Hepatocyte (in vitro differentiated cells): Measurements from ENCODE around the gene SATB2. TPM values are rescaled to one million over a fixed set of nuclear protein-coding genes. Genes with fewer than 3 reads are reported as not detected.

ENCODE experiments used
- DNase-seq: peaks from one replicate; pipeline ENCODE4 v3.0.0-alpha.2; 2016; ENCODE audit warnings: low spot score
- H2AFZ ChIP-seq: fragments of 200-600 bp; sonication (generic); 2 replicates; pipeline ENCODE4 v1.6.0; 2016; ENCODE audit warnings: antibody characterized with exemption, mild to moderate bottlenecking
- H3K27ac ChIP-seq: fragments of 200-600 bp; sonication (generic); 2 replicates; pipeline ENCODE4 v1.5.1; 2016; ENCODE audit warnings: mild to moderate bottlenecking
- H3K27me3 ChIP-seq: fragments of 200-600 bp; sonication (generic); 2 replicates; pipeline ENCODE4 v1.6.1; 2016
- H3K36me3 ChIP-seq: fragments of 200-600 bp; sonication (generic); replicated peaks from 2 replicates; pipeline ENCODE4 v1.5.1; 2016; ENCODE audit warnings: low read depth; ENCODE audit not compliant: insufficient read depth
- H3K4me1 ChIP-seq: fragments of 200-600 bp; sonication (generic); 2 replicates; pipeline ENCODE4 v1.5.1; 2016; ENCODE audit warnings: mild to moderate bottlenecking, moderate library complexity; ENCODE audit not compliant: insufficient read depth
- H3K4me2 ChIP-seq: fragments of 200-600 bp; sonication (generic); 2 replicates; pipeline ENCODE4 v1.6.0; 2016
- H3K4me3 ChIP-seq: fragments of 200-600 bp; sonication (generic); 2 replicates; pipeline ENCODE4 v1.5.1; 2016; ENCODE audit warnings: mild to moderate bottlenecking
- H3K79me2 ChIP-seq: fragments of 200-600 bp; sonication (generic); 2 replicates; pipeline ENCODE4 v1.6.0; 2017; ENCODE audit warnings: mild to moderate bottlenecking
- H3K9me2 ChIP-seq: fragments of 200-600 bp; sonication (generic); replicated peaks from 2 replicates; pipeline ENCODE4 v1.6.0; 2017; ENCODE audit warnings: mild to moderate bottlenecking; ENCODE audit not compliant: insufficient read depth
- H3K9me3 ChIP-seq: fragments of 200-600 bp; sonication (generic); 2 replicates; pipeline ENCODE4 v1.5.1; 2016; ENCODE audit warnings: low read depth, mild to moderate bottlenecking
- H4K20me1 ChIP-seq: fragments of 200-600 bp; sonication (generic); 2 replicates; pipeline ENCODE4 v1.6.0; 2016; ENCODE audit warnings: mild to moderate bottlenecking; ENCODE audit not compliant: insufficient read depth, poor library complexity, severe bottlenecking
- CTCF ChIP-seq: fragments of 200-600 bp; sonication (generic); IDR thresholded peaks from 2 replicates; pipeline ENCODE4 v1.5.1; 2016; ENCODE audit warnings: antibody characterized with exemption, mild to moderate bottlenecking; ENCODE audit not compliant: poor library complexity
- EZH2 ChIP-seq: fragments of 200-600 bp; sonication (generic); IDR thresholded peaks from 2 replicates; pipeline ENCODE4 v1.6.1; 2016; ENCODE audit warnings: antibody characterized with exemption, mild to moderate bottlenecking, borderline replicate concordance
- EZH2phosphoT487 ChIP-seq: fragments of 200-600 bp; sonication (generic); IDR thresholded peaks from one replicate; pipeline ENCODE4 v1.6.1; 2018; ENCODE audit warnings: antibody characterized with exemption, mild to moderate bottlenecking, low read depth, moderate library complexity; ENCODE audit not compliant: unreplicated experiment, severe bottlenecking
- WGBS: methylation state at CpG from one replicate; pipeline ENCODE4 v1.1.6; 2016; ENCODE audit warnings: low lambda C conversion rate; ENCODE audit errors: missing lambda C conversion rate; 5-methylcytosine and 5-hydroxymethylcytosine counted together
- polyA plus RNA-seq: library from polyadenylated mRNA; unstranded; fragments of >200 nt; fragmentation: Nextera tagmentation; extraction: Ambion mirVana; gene quantifications from 2 replicates; pipeline ENCODE4 v1.2.1, GENCODE V29; 2016
- total RNA-seq: library from RNA; depleted of rRNA; stranded (reverse); fragments of >200 nt; gene quantifications from 2 replicates; pipeline ENCODE4 v1.2.3, GENCODE V29; 2014

SATB2 gene
- total and polyA plus RNA-seq, 2 experiments from 2014 or later = 1.9 to 8.7 TPM

GRCh38 chr2:199462347-199462955 is 4.7 kb upstream of the SATB2 start:
- no peaks in the 10 kb centered on the region for H3K36me3 ChIP-seq
- no peaks in the 10 kb centered on the region for H3K9me2 ChIP-seq
- no peaks in the 10 kb centered on the region for H3K9me3 ChIP-seq
- 5% methylated on average over 31 of the region's 46 CpGs for WGBS
- no peaks in the 10 kb centered on the region for H4K20me1 ChIP-seq
- DNase-seq = no peak
- H3K27ac ChIP-seq = no peak overlapping the region
- H3K4me3 ChIP-seq = no peak overlapping the region
- H3K27me3 ChIP-seq = peaks cover 75% of the 10 kb centered on the region
- no peaks in the 10 kb centered on the region for H3K79me2 ChIP-seq
- H3K4me2 ChIP-seq = peak overlapping the region; percentile 96
- TF ChIP-seq EZH2 = peak; percentile 71
- no peak for TF ChIP-seq EZH2phosphoT487
- no peak for TF ChIP-seq CTCF
- peaks cover 20% of the 10 kb centered on the region for H3K4me1 ChIP-seq
- H2AFZ ChIP-seq = peak overlapping the region; percentile 86

GRCh38 chr2:199461711-199462346 is 4.1 kb upstream of the SATB2 start:
- WGBS = 22% methylated on average over 35 of the region's 35 CpGs
- H3K27me3 ChIP-seq = peaks cover 72% of the 10 kb centered on the region
- H4K20me1 ChIP-seq = no peaks in the 10 kb centered on the region

GRCh38 chr2:199460846-199461710 is 3.3 kb upstream of the SATB2 start:
- Histone ChIP-seq H4K20me1 (no peaks in the 10 kb centered on the region), H3K4me1 (peaks cover 22% of the 10 kb centered on the region), H2AFZ (no peak overlapping the region), H3K4me2 (peak overlapping the region; percentile 92), H3K4me3 (no peak overlapping the region), H3K36me3 (no peaks in the 10 kb centered on the region), H3K79me2 (no peaks in the 10 kb centered on the region), H3K9me2 (no peaks in the 10 kb centered on the region), H3K9me3 (no peaks in the 10 kb centered on the region), H3K27ac (no peak overlapping the region), H3K27me3 (peaks cover 70% of the 10 kb centered on the region)
- TF ChIP-seq EZH2phosphoT487 (peak; percentile 21), EZH2 (no peak), CTCF (no peak)
- DNase-seq = no peak
- 37% methylated on average over 13 of the region's 13 CpGs for WGBS

More at GRCh38 chr2:199461711-199462346, 4.1 kb upstream of the SATB2 start:
- H3K9me3 ChIP-seq = no peaks in the 10 kb centered on the region
- no peaks in the 10 kb centered on the region for H3K9me2 ChIP-seq
- H2AFZ ChIP-seq = peak overlapping the region; percentile 86
- H3K27ac ChIP-seq = no peak overlapping the region
- H3K4me2 ChIP-seq = peak overlapping the region; percentile 96
- no peak overlapping the region for H3K4me3 ChIP-seq
- no peaks in the 10 kb centered on the region for H3K79me2 ChIP-seq
- DNase-seq = no peak
- no peaks in the 10 kb centered on the region for H3K36me3 ChIP-seq
- peaks cover 22% of the 10 kb centered on the region for H3K4me1 ChIP-seq
- peak; percentile 85 for TF ChIP-seq EZH2
- peak; percentile 74 for TF ChIP-seq EZH2phosphoT487
- TF ChIP-seq CTCF = no peak
